Stimulated activated CD4-positive, alpha-beta T cell treated with anti-CD3 and anti-CD28 coated beads, Interleukin-12 subunit alpha, Interleukin-12 subunit beta, amount 100 ng/mL, for 48 hours (primary cell): ENCODE measurements around the gene KL.

Experiments
- DNase-seq, 3 donors: peaks; one replicate each; pipeline ENCODE4 v3.0.0-alpha.2; 2020; ENCODE audit warnings: low read depth in 2 of 3, low spot score in 1 of 3

The KL gene

DNA sequence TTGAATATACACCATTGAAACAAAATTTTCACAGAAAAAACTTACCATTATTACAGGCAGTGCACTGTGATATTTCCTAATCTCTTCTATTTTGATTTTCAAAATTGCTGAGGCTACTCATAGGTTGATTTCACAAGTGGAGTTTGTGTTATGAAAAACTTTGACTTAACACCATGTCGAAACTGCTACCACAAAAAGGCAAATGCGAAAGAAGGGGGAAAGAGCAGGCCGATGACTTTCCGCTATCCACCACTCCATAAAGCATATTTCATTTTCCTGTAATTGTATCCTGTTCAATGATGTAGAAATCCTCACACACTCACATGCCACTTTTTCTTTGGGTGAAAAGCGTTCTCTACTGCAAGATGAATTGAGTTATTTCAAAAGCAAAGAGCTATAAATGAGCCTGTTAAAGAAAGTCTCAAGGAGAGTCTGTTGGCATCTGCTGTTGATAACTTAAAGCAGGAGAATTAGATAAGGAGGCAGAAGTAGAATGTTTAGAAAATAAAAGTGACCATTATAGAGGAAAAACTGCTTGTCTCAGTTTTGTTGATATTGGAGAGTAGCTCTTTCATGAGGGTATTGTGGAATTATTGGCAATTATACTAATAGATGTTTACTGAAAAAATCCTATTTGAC lies 18.8 kb downstream of the KL start:
- no peak for DNase-seq

GRCh38 chr13:33037673-33038072 lies 21.4 kb downstream of the KL start:
- DNase-seq, result no peak

- DNase-seq, result no peak
Measured at GRCh38 chr13:33040090-33040489, 23.9 kb downstream of the KL start.

GRCh38 chr13:33045851-33046592 lies 29.8 kb downstream of the KL start:
- DNase-seq, result no peak

DNA sequence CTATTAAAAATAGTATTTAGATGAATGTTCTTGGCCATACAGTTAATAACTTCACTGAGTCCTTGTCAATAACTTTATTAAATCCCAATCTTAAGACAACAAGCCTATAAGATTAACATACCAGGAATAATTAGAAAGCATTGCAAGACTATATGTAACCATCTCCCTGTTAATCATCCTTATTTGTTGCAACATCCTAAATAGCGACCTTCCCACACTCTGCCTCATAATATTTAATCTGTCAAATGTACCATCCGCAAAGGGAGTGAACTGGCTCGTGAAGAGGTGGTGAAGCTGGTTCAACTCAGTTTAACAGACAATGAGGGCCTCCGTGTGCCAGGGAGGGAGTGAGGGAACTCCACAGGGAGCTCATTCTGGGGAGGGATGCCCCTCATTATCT lies 33.9 kb downstream of the KL start:
- no peak for DNase-seq

DNA sequence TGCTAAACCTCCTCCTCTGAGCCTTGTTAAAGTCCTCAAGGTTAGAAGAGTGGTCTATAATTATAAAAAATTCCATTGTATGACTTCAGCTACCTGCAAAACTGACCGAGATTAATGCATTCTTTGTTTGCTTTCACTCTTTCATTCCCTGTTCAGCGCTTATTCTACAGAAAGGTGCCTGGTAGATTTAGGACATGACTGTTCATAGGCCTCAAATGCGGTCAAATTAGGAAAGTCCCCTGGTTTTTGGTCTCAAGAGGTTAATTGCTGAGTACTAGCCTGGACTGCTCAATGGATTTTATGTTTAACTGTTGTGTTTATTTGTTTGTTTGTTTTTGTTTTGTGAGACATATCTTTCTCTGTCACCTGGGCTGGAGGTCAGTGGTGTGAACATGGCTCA lies 35.4 kb downstream of the KL start:
- no peak for DNase-seq

GRCh38 chr13:33052506-33053280 lies 36.5 kb downstream of the KL start:
- DNase-seq, result no peak

GRCh38 chr13:33053397-33054066 lies 37.3 kb downstream of the KL start:
- no peak for DNase-seq

GRCh38 chr13:33057019-33057780 lies 41.0 kb downstream of the KL start:
- no peak for DNase-seq

DNA sequence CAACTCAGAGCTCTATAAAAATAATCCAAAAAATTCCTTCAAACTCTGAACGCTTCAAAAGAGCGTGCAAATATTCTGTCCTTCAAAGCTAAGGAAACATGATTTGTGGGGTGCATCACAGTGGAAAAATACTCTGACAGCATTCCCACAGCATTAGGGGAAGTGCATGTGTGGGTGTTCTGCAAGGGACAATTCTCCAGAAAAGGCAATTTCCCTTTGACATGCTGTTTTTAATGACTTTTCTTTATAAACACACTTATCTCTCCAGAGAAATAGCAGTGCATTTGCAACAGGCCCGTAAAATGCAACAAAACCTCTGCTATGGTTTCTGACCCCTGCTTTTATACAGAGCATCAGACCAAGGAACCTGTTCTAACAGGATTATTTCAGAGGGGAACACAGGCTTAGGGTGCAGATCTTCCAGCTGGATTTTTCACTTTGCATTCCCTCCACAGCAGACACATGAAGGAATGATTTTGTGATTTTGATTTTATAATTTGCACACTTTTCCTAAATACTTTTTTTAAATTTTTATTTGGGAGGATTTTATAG lies 42.6 kb downstream of the KL start:
- DNase-seq, result no peak

- no peak for DNase-seq
Measured at GRCh38 chr13:33060815-33061214, 44.6 kb downstream of the KL start.

DNA sequence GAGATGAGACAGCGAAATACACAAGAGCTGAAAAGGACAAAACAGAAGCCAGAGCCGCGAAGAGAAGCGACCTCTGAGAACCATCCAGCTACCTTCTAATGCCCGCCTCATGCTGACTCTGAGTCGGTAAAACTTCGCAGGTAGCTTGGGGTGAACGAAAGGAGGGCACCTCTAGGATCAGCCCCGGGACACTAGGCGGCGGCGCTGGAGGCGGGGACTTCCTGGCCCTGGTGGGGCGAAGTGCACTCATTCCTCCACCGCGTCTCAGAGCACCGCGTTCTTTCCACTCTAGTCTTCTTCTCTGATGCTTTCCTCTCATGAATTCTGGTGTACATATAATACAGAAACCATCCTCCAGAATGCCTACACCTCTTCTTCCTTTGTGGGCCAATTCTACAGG lies 50.1 kb downstream of the KL start:
- no peak for DNase-seq

DNA sequence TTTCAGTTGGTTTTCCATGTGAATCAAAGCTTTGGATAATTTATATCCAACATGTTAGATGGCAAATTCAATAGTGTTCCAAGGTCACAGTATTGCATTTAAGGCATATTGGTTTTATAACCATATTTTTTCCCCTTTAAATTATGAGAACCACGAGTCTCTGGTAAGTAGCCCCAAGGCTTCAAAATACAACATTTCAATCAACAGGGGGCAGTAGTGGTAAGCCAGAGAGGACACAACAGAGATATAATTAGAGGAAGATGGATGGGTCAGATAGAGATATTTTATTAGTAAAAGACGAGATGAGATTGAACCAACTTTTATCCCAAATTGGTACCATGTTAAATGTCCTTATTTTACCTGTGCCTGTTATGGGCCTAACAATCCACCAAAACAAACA lies 53.1 kb downstream of the KL start:
- DNase-seq, result no peak

DNA sequence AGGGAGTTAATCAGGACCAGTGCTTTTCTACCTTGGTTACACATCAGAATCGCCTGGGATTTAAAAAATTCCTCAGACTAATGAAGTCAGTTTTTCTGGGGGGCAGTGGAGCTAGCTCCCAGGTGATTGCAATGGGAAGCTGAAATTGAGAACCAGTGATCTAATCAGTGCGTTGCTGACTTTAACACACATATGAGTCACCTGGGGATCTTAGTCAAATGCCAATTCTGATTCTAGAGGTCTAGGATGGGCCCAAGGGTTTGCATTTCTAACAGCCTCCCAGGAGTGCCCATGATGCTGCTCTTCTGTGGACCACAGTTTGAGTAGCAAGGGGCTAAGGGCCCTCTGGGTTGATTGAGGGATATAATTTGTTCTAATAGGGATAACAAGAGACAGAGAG lies 54.5 kb downstream of the KL start:
- no peak for DNase-seq

GRCh38 chr13:33072282-33072681 lies 56.1 kb downstream of the KL start:
- DNase-seq, result no peak

DNA sequence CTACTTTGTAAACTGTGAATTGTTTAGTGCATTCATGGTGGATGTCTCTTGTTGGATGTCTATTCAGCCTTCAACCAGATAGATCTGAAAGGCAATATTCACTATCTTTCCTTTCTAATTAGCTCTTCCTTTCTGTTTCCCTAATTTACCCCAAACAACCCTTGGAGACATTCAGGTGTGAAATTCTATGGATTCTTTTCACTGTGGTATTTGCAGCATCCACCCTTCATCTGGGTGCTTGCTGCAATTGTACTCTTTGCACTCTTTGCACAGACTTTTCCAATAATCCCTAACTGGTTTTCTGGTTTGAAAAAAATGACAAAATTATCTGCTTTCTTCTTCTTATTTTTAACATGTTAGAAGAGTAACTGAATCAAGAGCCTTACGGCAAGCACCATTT lies 56.5 kb downstream of the KL start:
- no peak for DNase-seq

DNA sequence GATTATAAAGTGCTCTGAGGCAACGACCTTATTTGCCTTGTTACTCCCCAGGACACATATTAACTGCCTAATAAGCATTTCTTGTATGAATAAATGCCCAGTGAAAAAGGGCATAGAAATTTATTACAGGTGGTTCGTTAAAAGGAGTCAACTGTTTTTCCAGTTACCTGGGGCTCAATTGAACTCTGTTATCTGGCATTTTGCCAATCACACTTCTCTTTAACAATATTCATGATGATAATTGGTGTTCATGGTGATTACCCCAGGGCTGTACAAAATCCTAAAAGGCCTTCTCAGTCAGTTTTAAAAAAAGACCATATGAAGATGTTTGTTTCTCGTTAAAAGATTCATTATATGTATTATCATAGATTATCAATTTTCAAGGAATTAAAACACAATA lies 57.1 kb downstream of the KL start:
- no peak for DNase-seq

GRCh38 chr13:33076001-33076992 lies 60.1 kb downstream of the KL start:
- no peak for DNase-seq

DNA sequence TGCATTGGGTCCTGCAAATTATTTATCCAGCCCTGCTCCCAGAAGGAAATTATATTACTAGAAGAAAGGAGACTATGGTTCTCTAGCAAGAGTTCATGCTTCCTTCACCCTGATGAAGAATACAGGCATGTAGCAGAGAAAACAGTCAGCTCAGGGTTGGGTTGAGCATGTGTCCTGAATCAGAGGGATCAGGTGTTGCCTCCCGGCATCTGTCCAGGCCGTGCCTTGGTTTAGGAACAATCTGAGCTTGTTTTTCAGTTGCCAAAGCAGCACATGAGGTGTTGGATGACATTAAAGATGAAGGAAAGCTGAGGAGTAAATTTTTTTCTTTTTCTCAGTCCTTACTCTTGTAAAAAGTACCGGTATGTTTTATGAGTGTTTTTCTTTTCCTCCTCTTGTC lies 62.0 kb downstream of the KL start:
- DNase-seq, result no peak

DNA sequence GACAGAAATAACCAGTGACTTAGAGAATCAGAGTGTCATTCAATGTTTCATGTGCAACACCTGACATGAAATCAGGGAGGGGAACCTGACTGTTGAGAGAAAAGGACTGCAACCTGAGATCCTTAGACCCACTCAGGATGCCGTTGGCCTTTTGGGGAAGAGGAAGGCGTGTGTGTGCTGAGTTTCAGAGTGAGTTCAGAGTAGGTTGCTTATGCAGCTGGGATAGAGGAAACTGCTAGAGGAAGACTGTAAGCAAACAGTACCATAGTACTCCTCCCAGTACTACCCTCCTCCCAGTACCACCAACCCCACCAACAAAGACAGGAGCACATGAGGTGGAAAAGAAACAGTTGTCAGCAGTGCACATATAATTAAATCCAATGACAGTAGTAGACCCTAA lies 63.7 kb downstream of the KL start:
- no peak for DNase-seq
